Measurements from ENCODE around the gene ZNF320.
"Not testable (repeated sequence)": the region's sequence is repeated elsewhere in the genome, so short reads cannot be mapped to it uniquely, and the experiment has no call there.

ZNF320 gene

DNA sequence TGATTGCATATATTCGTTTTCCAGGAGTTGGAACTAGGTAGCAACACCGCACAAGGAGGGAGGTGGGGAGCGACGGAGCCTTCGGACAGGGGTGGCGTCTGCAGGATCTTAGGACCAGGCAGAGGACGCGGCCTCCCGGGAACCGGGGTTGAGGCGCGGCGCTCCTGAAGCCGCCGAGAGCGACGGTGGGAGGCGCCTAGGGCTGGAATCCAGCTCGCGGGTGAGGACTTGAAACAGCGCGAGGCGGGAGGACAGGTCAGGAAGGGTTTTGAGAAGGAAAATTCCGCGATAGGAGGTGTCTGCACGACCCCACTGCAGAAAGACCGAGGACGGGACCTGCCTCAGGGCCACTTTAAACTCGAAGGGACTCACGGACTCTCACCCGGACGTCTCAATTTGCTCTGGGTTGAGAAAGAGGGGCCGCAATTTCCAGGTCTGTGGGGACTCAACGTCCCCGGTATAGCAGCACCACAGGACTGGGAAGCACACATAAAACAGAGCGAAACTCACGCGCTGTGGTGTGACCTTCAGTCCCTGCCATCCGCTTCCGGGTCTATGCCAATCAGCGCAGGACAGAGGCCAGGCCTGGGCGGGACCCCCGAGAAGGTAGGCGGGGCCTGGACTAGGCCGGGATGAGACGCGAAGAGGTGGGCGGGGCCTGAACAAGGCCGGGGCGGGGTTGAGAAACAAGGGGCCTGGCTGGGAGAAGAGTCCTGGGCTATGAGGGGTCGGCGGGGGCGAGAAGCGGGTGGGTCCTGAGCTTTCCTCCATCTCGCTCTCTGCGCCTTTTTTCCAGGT is at the start of gene ZNF320:
ZNF320 (minus strand) TSS at position 498 of the 798 bp plus-strand sequence. CDS start 7,380 bp downstream, outside the sequence.
- DNase-seq (ENCODE audit: low spot score), result peak; percentile 95

DNA sequence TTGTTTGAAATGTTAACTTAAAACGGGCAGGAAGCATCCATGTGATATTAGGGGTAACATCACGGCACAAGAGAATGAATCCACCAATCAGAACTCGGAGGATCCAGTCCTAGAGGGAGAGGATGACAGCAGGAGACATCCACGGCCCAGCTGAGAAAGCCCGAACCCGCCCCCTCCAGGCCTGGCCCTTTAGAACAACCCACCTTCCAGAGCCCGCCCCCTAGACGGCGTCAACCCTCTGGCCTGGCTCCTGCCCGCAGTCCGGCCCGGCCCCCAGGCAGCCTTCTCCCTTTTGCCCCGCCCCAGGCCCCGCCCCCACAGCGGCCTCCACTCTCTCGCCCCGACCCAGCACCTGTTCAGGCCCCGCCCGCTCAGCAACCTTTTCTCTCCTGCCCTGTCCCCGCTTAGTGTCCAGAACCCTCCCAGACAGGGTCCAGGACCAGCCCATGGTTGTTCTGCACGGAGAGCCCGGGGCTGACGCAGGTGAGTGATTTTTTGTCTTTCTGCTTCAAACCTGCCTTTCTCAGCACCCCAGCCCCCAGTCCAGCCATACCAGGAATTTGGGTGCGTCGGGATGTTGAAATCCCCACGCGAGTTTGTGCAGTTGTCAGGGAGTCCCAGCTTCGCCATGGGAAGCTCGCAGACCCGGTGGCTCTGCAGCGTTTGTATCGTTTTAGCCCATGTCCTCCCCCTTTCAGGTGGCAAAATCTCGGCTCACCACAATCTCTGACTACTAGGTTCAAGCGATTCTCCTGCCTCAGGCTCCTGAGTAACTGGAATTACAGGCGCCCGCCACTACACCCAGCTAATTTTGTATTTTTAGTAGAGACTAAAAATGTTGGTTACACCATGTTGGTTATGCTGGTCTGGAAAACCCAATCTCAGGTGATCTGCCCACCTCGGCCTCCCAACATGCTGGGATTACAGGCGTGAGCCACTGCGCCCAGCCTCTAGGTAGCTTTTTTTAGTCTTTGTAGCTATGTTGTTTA is 49.2 kb upstream of the ZNF320 start:
- peak; percentile 79 for DNase-seq (ENCODE audit: low spot score)

DNA sequence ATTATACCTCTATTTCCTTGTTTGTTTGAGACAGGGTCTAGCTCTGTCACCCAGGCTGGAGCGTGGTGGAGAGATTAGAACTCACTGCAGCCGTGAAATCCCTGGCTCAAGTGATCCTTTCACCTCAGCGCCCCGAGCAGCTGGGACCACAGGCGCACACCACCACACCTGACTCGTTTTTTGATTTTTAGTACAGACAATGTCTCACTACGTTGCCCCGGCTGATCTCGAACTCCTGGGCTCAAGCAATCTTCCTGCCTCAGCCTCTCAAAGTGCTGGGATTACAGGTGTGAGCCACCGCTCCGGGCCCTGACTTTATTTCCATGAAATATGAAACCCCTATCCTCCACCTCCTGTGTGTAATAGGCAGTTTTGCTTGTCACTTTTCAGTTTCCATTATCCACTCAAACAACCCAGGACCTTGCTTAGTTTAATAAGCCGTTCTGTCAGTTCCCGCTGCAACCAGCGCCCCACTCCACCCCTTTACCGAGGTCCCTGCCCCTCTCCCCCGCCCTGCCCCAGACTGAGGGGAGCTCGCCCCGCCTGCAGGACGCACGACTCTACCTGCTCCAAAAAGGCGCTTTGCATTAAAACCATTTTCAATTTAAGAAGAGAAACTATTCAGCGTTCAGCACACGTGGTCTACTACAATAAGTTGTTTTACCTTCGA is 48.4 kb upstream of the ZNF320 start:
- DNase-seq (ENCODE audit: low spot score), result no peak

DNA sequence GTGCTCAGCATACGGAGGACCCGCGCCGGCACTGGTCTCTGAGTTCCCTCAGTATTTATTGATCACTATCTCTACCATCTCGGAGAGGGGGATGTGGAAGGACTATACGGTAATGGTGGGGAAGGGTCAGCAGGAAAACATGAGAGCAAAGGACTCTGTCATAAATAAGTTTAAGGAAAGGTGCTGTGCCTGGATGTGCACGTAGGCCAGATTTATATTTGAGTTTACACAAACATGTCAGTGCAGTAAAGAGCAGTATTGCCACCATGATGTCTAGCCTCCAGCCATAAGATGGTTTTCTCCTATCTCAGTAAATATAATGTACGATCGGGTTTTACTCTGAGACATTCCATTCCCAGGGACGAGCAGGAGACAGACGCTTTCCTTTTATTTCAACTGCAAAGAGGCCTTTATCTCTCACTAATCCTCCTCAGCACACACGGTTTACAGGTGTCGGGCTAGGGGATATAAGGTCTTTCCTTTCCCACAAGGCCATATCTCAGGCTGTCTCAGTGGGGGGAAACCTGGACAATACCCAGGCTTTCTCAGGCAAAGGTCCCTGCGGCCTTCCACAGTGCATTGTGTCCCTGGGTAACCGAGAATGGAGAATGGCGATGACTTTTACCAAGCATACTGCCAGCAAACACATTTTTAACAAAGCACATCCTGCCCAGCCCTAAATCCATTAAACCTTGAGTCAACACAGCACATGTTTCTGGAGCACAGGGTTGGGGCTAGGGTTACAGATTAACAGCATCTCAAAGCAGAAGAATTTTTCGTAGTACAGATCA is 47.5 kb upstream of the ZNF320 start:
- not testable (repeated sequence) for DNase-seq (ENCODE audit: low spot score)

DNA sequence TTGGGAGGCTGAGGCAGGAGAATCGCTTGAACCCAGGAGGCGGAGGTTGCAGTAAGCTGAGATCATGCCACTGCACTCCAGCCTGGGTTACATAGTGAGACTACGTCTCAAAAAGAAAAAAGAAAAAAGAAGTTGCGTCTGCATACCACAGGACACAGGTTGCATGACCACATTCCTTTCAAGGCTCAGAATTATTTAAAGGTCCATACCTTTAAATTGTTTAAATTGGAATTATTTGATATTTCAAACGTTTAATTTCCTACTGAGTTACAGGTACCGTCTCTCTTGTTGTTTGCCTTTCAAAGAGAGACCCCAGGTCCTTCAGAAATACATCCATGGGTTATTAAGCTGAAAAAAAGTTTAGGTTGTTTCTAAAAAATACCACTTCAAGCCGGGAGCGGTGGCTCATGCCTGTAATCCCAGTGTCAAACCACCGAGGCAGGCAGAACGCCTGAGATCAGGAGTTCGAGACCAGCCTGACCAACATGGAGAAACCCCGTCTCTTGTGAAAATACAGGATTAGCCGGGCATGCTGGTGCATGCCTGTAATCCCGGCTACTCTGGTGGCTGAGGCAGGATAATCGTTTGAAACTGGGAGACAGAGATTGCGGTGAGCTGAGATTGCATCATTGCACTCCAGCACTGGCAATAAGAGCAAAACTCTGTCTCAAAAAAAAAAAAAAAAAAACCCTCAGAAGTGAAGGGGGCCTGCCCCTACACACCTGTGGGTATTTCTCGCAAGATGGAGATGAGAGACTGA is 46.6 kb upstream of the ZNF320 start:
- no peak for DNase-seq (ENCODE audit: low spot score)

DNA sequence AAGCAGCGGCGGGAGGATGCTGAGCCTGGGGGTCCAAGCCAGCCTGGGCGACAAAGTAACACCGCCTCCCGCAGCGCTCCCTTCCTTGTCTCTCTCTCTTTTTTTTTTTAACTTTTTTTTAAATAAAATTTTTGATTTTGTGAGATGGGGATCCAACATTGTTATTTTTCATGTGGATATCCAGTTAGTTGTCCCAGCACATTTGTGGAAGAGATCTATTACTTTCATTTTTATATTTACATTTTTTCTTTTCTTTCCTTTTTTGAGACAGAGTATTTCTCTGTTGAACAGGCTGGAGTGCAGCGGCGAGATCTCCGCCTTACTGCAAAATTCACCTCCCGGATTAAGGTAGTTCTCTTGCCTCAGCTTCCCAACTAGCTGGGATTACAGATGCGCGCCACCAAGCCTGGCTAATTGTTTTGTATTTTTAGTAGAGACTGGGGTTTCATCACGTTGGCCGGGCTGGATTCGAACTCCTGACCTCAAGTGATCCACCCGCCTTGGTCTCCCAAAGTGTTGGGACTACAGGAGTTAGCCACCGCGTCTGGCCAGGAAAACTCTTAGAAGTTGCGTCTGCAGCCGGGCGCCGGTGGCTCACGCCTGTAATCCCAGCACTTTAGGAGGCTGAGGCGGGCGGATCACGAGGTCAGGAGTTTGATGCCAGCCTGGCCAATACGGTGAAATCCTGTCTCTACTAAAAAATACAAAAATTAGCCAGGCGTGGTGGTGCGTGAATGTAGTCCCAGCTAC is 45.9 kb upstream of the ZNF320 start:
- no peak for DNase-seq (ENCODE audit: low spot score)

DNA sequence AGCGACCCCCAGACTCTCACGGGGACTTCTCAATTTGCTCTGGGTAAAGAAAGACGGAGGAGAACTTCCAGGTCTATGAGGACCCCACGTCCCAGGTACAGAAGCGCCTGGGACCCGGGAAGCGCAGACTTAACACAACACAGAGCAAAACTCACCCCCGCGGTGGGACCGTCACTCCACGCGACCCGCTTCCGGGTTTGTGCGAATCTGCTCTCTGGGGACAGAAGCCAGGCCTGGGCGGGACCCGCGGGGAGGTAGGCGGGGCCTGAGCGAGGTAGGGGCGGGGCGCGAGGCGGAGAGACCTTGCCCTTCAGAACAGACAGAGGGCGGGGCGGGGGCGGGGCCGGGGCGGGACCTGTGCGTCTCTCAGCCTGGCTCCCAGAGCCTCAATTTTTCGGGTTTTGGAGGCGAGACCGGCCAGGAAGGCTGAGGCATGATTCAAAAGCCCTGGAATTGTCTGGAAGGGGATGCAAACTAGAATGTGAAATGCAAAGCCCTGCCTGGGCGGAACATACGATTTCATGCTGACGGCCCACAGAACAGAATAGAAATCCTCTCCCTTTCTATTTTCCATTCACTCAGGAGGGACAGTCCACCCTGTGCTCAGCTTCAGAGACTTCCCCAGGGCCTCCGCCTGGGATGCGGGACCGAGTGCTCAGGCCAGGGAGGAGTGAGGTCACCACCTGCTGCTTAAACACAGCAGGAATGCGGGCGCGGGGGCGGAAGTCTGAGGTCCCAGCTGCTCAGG is 45.1 kb upstream of the ZNF320 start:
- peak; percentile 97 for DNase-seq (ENCODE audit: low spot score)

DNA sequence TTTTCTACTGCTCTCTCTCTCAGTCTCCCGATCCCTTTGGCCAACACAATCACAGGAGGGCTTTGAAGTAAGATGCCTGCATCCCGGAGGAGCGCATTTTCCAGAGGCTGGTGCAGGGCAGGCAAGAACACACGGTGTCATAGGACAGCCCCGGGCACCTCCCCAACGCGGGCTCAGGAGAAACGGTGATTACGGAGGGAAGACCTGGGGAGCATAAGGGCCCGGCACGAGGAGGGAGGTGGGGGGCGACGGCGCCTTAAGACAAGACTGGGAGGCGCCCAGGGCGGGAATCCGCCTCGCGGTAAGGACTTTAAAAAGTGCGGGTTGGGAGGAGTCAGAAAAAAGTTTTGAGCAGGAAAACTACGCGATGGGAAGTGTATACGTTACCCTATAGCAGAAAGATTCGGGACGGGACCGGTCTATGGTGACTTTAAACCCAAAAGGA is 44.5 kb upstream of the ZNF320 start:
- peak; percentile 40 for DNase-seq (ENCODE audit: low spot score)

DNA sequence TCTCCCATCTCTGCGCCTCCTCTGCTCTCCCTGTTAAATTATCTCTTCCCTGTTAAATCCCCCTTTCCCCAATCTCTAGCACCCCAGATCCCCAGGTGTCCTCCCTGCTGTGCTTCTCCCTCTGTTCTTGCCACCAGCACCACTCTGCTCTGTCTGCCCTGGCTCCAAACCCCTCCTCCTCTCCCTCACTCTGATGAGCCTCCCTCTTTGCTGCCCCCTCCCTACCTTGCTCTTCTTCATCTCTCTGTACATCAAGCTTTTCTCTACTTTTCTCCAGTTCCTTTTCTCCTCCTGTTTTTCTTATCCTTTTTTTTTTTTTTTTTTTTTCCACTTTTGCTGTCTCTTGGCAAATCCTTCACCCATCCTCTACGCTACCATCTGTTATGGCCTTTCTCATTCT is 44.1 kb upstream of the ZNF320 start:
- not testable (repeated sequence) for DNase-seq (ENCODE audit: low spot score)

DNA sequence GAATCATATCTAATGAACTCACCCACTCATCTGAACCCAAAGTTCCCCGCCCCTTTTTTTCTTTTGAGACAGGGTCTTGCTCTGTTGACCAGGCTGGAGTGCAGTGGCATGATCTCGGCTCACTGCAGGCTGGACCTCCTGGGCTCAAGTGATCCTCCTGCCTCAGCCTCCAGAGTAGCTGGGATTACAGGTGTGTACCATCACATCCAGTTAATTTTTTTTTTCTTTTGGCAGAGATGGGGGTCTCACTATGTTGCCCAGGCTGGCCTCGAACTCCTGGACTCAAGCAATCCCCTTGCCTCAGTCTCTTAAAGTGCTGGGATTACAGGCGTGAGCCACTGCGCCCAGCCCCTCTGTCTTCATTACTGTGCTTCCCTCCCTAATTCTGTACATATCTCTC is 43.5 kb upstream of the ZNF320 start:
- DNase-seq (ENCODE audit: low spot score), result not testable (repeated sequence)

DNA sequence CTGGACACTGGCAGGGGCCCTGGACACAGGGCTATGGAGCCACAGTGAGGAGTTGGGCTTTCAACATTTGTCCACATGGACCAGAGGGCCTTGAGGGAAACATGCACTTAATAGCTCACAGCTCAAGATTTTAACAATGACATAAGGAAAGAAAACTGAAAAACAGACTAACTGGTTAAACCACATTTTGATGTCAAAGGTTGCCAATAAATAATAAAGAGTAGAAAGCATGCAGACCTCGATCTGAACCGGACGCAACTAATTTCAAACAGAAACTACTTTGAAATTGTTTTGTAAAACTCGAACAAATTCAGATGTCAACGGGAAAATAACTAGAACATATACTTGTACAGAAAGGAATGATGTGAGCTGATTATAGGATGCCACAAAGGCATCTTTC is 41.3 kb upstream of the ZNF320 start:
- no peak for DNase-seq (ENCODE audit: low spot score)

DNA sequence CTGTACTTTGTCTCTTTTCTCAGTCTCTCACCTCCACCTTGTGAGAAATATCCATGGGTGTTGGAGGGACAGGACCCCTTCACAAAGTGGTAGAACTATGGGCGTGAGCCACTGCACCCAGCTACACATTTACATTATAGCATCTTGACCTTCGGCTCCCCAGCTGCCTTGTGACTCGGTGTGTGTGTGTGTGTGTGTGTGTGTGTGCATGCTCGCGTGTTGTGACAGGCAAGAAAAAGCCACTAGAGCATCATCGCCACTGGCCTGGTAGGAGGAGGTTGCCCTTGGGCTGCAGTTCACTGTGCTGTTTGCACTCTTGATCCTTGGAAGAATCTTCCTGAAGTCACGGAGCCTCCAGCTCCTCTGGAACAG is 39.5 kb upstream of the ZNF320 start:
- DNase-seq (ENCODE audit: low spot score), result no peak

DNA sequence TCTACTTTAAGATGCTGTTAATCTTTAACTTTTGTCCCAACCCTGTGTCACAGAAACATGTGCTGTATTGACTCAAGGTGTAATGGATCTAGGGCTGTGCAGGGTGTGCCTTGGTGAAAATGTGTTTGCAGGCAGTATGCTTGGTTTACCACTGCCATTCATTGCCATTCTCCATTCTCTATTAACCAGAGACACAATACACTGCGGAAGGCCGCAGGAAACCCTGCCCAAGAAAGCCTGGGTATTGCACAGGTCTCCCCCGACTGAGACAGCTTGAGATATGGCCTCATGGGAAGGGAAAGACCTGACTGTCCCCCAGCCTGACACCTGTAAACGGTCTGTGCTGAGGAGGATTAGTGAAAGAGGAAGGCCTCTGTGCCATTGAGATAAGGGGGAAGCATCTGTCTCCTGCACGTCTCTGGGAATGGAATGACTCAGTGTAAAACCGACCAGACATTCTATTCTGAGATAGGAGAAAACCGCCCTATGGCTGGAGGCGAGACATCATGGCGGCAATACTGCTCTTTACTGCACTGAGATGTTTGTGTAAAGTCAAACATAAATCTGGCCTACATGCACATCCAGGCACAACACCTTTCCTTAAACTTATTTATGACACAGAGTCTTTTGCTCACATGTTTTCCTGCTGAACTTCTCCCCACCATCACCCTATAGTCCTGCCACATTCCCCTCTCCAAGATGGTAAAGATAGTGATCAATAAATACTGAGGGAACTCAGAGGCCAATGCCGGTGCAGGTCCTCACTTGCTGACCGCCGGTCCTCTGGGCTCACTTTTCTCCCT is 38.9 kb upstream of the ZNF320 start:
- no peak for DNase-seq (ENCODE audit: low spot score)

DNA sequence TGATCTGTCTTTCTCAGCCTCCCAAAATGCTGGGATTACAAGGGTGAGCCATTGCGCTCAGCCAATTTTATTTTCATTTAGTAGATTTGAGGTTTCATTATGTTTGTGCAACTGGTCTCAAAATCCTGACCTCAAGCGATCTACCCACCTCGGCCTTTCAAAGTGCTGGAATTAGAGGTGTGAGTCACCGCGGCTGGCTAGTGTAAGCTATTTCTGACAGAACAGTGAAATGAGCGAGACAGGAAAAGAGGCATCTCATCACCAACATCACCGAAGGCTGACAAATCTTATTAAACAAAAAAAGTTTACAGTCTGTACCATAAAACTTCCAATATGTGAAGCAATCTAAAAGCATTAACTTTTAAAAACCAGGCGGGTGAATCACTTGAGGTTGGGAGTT is 38.0 kb upstream of the ZNF320 start:
- no peak for DNase-seq (ENCODE audit: low spot score)

DNA sequence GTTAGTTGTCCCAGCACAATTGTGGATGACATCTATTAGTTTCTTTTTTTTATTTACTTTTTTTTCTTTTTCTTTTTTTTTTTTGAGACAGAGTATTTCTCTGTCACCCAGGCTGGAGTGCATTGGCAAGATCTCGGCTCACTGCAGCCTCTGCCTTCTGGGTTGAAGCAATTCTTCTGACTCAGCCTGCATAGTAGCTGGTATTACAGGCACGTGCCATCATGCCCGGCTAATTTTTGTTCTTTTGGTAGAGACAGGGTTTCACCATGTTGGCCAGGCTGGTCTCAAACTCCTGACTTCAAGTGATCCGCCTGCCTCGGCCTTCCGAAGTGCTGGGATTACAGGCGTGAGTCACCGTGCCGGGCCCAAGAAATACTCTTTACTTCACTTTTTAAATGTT is 27.2 kb upstream of the ZNF320 start:
- DNase-seq (ENCODE audit: low spot score), result peak; percentile 63

DNA sequence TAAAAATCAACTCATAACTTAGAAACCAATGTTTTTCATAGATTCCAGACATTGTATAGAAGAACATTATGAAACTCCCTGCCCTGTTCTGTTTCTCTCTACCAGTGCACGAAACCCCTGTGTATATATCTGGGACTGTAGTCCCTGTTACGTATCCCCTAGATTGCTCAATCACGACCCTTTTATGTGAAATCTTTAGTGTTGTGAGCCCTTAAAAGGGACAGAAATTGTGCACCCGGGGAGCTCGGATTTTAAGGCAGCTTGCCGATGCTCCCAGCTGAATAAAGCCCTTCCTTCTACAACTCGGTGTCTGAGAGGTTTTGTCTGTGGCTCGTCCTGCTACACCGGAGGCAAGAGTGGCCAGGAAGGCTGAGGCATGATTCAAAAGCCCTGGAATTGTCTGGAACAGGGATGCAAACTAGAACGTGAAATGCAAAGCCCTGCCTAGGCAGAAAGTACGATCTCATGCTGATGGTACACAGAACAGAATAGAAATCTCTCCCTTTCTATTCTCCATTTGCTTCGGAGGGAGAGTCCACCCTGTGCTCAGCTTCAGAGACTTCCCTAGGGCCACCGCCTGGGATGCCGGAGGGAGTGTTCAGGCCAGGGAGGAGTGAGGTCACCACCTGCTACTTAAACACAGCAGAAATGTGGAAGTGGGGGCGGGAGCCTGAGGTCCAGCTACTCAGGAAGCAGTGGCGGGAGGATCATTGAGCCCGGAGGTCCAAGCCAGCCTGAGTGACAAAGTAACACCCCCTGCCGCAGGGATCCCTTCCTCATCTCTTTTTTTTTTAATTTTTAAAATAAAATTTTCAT is 26.6 kb upstream of the ZNF320 start:
- peak; percentile 89 for DNase-seq (ENCODE audit: low spot score)

Data from RKO (cell line).